ENCODE results near the gene IFNAR1. TPM values are rescaled to one million over a fixed set of nuclear protein-coding genes. Genes with fewer than 3 reads are reported as not detected.

Gene IFNAR1
- total and polyA plus RNA-seq, 9 of the 15 experiments (the other 6 are each of a cell fraction or from before 2014, with no cell fraction given), result 8.6 to 31.8 (median 14.8) TPM

DNA sequence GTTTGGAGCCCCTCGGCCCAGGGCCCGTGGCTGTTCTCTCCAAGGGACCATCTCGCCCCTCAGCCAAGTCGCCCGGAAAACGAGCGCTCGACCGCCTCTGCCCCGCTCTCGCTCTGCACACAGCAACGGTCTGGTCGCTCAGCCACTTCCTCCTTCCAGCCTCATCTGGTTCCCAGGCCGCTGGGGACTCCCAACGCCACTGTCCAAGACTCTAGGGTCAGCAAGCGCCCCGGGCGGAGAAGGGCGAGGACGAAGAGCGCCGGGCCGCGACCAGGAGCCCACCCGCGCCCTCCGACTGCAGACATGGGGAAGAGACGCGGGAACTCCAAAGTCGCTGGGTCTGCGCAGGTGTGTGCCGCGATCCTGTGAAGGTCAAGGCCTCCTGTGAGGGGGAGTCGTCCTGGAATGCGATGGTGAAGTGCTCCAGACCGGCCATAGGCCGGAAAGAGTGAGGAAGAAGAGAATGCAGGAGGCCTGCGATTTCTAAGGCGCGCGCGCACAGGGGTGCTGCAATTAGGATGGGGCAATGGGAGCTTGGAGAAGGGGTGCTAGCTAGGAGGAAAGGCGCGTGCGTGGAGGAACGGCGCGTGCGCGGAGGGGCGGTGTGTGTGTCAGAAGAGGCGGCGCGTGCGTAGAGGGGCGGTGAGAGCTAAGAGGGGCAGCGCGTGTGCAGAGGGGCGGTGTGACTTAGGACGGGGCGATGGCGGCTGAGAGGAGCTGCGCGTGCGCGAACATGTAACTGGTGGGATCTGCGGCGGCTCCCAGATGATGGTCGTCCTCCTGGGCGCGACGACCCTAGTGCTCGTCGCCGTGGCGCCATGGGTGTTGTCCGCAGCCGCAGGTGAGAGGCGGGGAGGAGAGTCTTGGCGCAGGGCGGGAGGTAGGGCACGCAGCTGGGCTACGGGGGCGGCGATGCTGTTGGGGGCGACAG is at the start of gene IFNAR1 (continued):
- TF ChIP-seq TGIF2 (CRISPR knock-in tag; IDR thresholded peaks at IDR 0.05) (no peak), TEAD1 (CRISPR knock-in tag; IDR thresholded peaks at IDR 0.05) (peak in 1 of 2 experiments; percentile 97; a peak in 2 of 4 replicates), HOXB6 (CRISPR knock-in tag; IDR thresholded peaks at IDR 0.05; ENCODE audit: borderline replicate concordance) (no peak), TBP (optimal IDR thresholded peaks at IDR 0.05; ENCODE audit: low read depth, low read length) (peak; percentile 79)
- TF ChIP-seq, protein P1, sequence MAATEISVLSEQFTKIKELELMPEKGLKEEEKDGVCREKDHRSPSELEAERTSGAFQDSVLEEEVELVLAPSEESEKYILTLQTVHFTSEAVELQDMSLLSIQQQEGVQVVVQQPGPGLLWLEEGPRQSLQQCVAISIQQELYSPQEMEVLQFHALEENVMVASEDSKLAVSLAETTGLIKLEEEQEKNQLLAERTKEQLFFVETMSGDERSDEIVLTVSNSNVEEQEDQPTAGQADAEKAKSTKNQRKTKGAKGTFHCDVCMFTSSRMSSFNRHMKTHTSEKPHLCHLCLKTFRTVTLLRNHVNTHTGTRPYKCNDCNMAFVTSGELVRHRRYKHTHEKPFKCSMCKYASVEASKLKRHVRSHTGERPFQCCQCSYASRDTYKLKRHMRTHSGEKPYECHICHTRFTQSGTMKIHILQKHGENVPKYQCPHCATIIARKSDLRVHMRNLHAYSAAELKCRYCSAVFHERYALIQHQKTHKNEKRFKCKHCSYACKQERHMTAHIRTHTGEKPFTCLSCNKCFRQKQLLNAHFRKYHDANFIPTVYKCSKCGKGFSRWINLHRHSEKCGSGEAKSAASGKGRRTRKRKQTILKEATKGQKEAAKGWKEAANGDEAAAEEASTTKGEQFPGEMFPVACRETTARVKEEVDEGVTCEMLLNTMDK (IDR thresholded peaks at IDR 0.05; ENCODE audit: borderline replicate concordance, insufficient read depth, low read depth, low read length, poor library complexity, severe bottlenecking), result no peak

DNA sequence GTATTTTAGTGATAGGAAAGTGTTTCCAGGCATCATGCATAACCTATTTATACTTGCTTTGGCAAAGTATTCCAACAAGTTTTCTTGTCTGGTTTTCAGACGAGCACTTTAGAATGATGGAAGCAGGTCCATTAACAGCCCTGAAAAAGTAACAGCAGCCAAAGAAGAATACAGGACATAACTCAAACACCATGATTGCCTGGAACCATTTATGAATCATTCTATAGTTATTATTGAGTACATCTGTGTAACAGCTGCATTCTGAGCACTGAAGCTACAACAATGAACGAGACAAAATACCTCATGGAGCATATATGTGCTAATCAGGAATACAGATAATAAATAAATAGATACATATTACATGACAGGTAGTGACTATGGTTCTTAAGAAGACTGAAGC is 46.0 kb upstream of the IFNAR1 start:
- no peak overlapping the region for H3K4me2 ChIP-seq (ENCODE audit: insufficient read depth, low read length)
- no peaks in the 10 kb centered on the region for H3K9me3 ChIP-seq (replicated peaks; ENCODE audit: control insufficient read depth, insufficient read depth, low read depth, low read length)
- intact Hi-C loops (cut with micrococcal nuclease), result no loop called here
- CTCF ChIA-PET (ENCODE audit: low intra/inter-chr PET ratio), result no interaction called here
- BruUV-seq (replicated peaks), result no TSS peak
- no peak overlapping the region for H3K27ac ChIP-seq (ENCODE audit: extremely low read depth, low read depth, low read length)
- H3K36me3 ChIP-seq (ENCODE audit: control insufficient read depth, insufficient read depth, low read length), result peaks cover 21% of the 10 kb centered on the region; the same call in 2 of the 3 replicates
- no peaks in the 10 kb centered on the region for H3K79me2 ChIP-seq (ENCODE audit: control insufficient read depth, insufficient read depth, low read length)
- POLR2A ChIA-PET, result no interaction called here
- 80% methylated on average over 2 of the region's 2 CpGs for WGBS (ENCODE audit: insufficient coverage, low coverage, missing lambda C conversion rate)
- no peak overlapping the region for H3K9ac ChIP-seq (ENCODE audit: insufficient read depth in 1 of 2, low read depth in 2 of 2, low read length in 2 of 2)
- no peak for TF ChIP-seq ZNF146 (CRISPR knock-in tag; IDR thresholded peaks at IDR 0.05; ENCODE audit: unreplicated experiment)
- TF ChIP-seq MAFF (IDR thresholded peaks at IDR 0.05; ENCODE audit: low read length), result no peak
- no peak for TF ChIP-seq NRF1 (conservative IDR thresholded peaks at IDR 0.05 in 1 of 2, IDR thresholded peaks at IDR 0.05 in 1 of 2)
- in situ Hi-C loops (cut with MboI), result no loop called here
- no peak for FAIRE-seq
- H4K20me1 ChIP-seq (replicated peaks; ENCODE audit: control insufficient read depth, insufficient read depth, low read length), result no peaks in the 10 kb centered on the region
- no peaks in the 10 kb centered on the region for H3K27me3 ChIP-seq (ENCODE audit: control insufficient read depth in 2 of 2, insufficient read depth in 2 of 2, low read length in 2 of 2)
- H3K9me1 ChIP-seq (ENCODE audit: control insufficient read depth, insufficient read depth, low read length), result no peaks in the 10 kb centered on the region
- ATAC-seq, result no peak
- DNase-seq (ENCODE audit: extremely low read depth in 1 of 4, low spot score in 3 of 4), result no peak
- H3K4me1 ChIP-seq (replicated peaks in 1 of 2; ENCODE audit: control insufficient read depth in 2 of 2, insufficient read depth in 2 of 2, low read length in 2 of 2), result peaks cover 3 to 6% of the 10 kb centered on the region in 2 experiments; a peak in 3 of 5 replicates
- H3K4me3 ChIP-seq, result no peak overlapping the region
- no peak overlapping the region for H2AFZ ChIP-seq (ENCODE audit: low read depth, low read length)
